ENCODE data around the gene ZFAND5.

DNA sequence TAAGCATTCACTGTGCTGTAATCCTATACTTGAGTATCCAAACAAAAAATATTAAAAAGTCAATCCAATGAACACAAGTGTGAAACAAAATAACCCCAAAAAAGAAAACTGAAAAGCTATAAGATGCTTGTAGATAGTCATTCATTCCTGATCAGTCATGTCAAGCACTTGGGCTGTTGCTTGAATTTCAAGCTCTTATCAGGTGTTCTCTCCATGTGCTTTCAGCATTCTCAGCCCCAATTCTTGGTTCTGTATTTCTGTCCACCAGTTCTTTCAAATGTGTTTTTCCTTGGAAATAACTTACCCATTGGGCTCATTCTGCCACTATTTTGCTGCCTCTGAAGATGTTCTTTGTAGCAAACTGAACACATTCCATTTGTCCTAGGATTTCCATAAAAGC, 4.7 kb downstream of the ZFAND5 start:
- TF ChIP-seq, protein P1, sequence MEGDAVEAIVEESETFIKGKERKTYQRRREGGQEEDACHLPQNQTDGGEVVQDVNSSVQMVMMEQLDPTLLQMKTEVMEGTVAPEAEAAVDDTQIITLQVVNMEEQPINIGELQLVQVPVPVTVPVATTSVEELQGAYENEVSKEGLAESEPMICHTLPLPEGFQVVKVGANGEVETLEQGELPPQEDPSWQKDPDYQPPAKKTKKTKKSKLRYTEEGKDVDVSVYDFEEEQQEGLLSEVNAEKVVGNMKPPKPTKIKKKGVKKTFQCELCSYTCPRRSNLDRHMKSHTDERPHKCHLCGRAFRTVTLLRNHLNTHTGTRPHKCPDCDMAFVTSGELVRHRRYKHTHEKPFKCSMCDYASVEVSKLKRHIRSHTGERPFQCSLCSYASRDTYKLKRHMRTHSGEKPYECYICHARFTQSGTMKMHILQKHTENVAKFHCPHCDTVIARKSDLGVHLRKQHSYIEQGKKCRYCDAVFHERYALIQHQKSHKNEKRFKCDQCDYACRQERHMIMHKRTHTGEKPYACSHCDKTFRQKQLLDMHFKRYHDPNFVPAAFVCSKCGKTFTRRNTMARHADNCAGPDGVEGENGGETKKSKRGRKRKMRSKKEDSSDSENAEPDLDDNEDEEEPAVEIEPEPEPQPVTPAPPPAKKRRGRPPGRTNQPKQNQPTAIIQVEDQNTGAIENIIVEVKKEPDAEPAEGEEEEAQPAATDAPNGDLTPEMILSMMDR (IDR thresholded peaks at IDR 0.05): no peak
- TF ChIP-seq EP300 (IDR thresholded peaks at IDR 0.05): no peak
